ENCODE measurements around the gene IL17C.

IL17C gene

GRCh38 chr16:88626646-88627045 is 11.7 kb upstream of the IL17C start:
- no peak for TF ChIP-seq CTCF (IDR thresholded peaks at IDR 0.05; ENCODE audit: low read depth, low read length)
- no peak for DNase-seq (ENCODE audit: low read depth in 2 of 2)

GRCh38 chr16:88627531-88628411 is 10.6 kb upstream of the IL17C start:
- no peak for TF ChIP-seq CTCF (IDR thresholded peaks at IDR 0.05; ENCODE audit: low read depth, low read length)
- H3K4me3 ChIP-seq (replicated peaks in 1 of 2; ENCODE audit: low read depth in 2 of 2, low read length in 2 of 2) = no peak overlapping the region
- no peak for DNase-seq (ENCODE audit: low read depth in 2 of 2)

More at GRCh38 chr16:88626646-88627045, 11.7 kb upstream of the IL17C start:
- H3K4me3 ChIP-seq (replicated peaks in 1 of 2; ENCODE audit: low read depth in 2 of 2, low read length in 2 of 2) = no peak overlapping the region

- no peak overlapping the region for H3K4me3 ChIP-seq (replicated peaks in 1 of 2; ENCODE audit: low read depth in 2 of 2, low read length in 2 of 2)
- DNase-seq (ENCODE audit: low read depth in 2 of 2) = peak in 1 of 2 donors; percentile 31
- TF ChIP-seq CTCF (IDR thresholded peaks at IDR 0.05; ENCODE audit: low read depth, low read length) = peak; percentile 49
These were observed 9.8 kb upstream of the IL17C start for GRCh38 chr16:88628512-88628974.

- H3K4me3 ChIP-seq (replicated peaks in 1 of 2; ENCODE audit: low read depth in 2 of 2, low read length in 2 of 2) = no peak overlapping the region
- DNase-seq (ENCODE audit: low read depth in 2 of 2) = no peak
- TF ChIP-seq CTCF (IDR thresholded peaks at IDR 0.05; ENCODE audit: low read depth, low read length) = no peak
These were observed 8.5 kb upstream of the IL17C start for GRCh38 chr16:88629835-88630234.

GRCh38 chr16:88630433-88630832 is 7.9 kb upstream of the IL17C start:
- H3K4me3 ChIP-seq (replicated peaks in 1 of 2; ENCODE audit: low read depth in 2 of 2, low read length in 2 of 2) = no peak overlapping the region
- TF ChIP-seq CTCF (IDR thresholded peaks at IDR 0.05; ENCODE audit: low read depth, low read length) = no peak
- DNase-seq (ENCODE audit: low read depth in 2 of 2) = no peak

GRCh38 chr16:88630941-88631340 is 7.4 kb upstream of the IL17C start:
- TF ChIP-seq CTCF (IDR thresholded peaks at IDR 0.05; ENCODE audit: low read depth, low read length) = no peak
- DNase-seq (ENCODE audit: low read depth in 2 of 2) = no peak
- H3K4me3 ChIP-seq (replicated peaks in 1 of 2; ENCODE audit: low read depth in 2 of 2, low read length in 2 of 2) = no peak overlapping the region

Measured in cardiac fibroblast (primary cell).